Subcutaneous abdominal adipose tissue (tissue), 5 donors: ENCODE results near the gene PPP1CA.
A peak's percentile ranks its signal among the peaks of the same experiment; 100 is the strongest.

Experiments used
- H3K27ac ChIP-seq: one replicate; pipeline ENCODE4 v1.7.0; 2013; ENCODE audit warnings: low read depth, mild to moderate bottlenecking, inconsistent platforms, low read length, moderate library complexity
- H3K27me3 ChIP-seq, 5 donors: one replicate each; pipeline ENCODE4 v1.7.0; 2013; ENCODE audit warnings: low read length in 5 of 5, inconsistent platforms in 1 of 5; ENCODE audit not compliant: control insufficient read depth in 5 of 5, insufficient read depth in 4 of 5
- H3K36me3 ChIP-seq, 5 donors: one replicate each; pipeline ENCODE4 v1.7.0; 2013; ENCODE audit warnings: low read length in 5 of 5; ENCODE audit not compliant: control insufficient read depth in 5 of 5, insufficient read depth in 5 of 5
- H3K4me1 ChIP-seq, 5 donors: one replicate each; pipeline ENCODE4 v1.7.0; 2013; ENCODE audit warnings: low read length in 5 of 5, mild to moderate bottlenecking in 3 of 5, moderate library complexity in 1 of 5; ENCODE audit not compliant: control insufficient read depth in 5 of 5, insufficient read depth in 5 of 5
- H3K4me3 ChIP-seq, 5 donors: one replicate each; pipeline ENCODE4 v1.7.0; 2013; ENCODE audit warnings: low read length in 5 of 5, low read depth in 1 of 5
- H3K9ac ChIP-seq, 5 donors: one replicate each; pipeline ENCODE4 v1.7.0; 2013; ENCODE audit warnings: low read length in 5 of 5, mild to moderate bottlenecking in 4 of 5, moderate library complexity in 3 of 5
- H3K9me3 ChIP-seq, 5 donors: one replicate each; pipeline ENCODE4 v1.7.0; 2013; ENCODE audit warnings: low read length in 5 of 5; ENCODE audit not compliant: control insufficient read depth in 5 of 5
- donor health status: healthy.
- donor health status: healthy.
- donor health status: healthy.
- donor health status: healthy.
- donor health status: healthy.

PPP1CA gene

GRCh38 chr11:67374571-67375281 is 26.9 kb downstream of the PPP1CA start:
- Histone ChIP-seq H3K36me3 (no peaks in the 10 kb centered on the region), H3K9ac (peak overlapping the region in 1 of 5 donors; percentile 16), H3K27me3 (peaks cover 3 to 21% (median 10%) of the 10 kb centered on the region in 5 donors), H3K4me1 (peaks cover 6 to 31% (median 28%) of the 10 kb centered on the region in 5 donors), H3K4me3 (peak overlapping the region in 3 of 5 donors; percentile 55 to 69 (median 61)), H3K27ac (peak overlapping the region; percentile 75), H3K9me3 (no peaks in the 10 kb centered on the region)

GRCh38 chr11:67373648-67374570 is 27.7 kb downstream of the PPP1CA start:
- H3K9ac ChIP-seq: peak overlapping the region; percentile 16 to 70 (median 61)
- H3K27ac ChIP-seq: peak overlapping the region; percentile 75
- no peaks in the 10 kb centered on the region for H3K9me3 ChIP-seq
- peaks cover 0 to 15% (median 10%) of the 10 kb centered on the region in 5 donors for H3K27me3 ChIP-seq
- no peaks in the 10 kb centered on the region for H3K36me3 ChIP-seq
- peak overlapping the region; percentile 55 to 69 (median 59) for H3K4me3 ChIP-seq
- H3K4me1 ChIP-seq: peaks cover 6 to 31% (median 28%) of the 10 kb centered on the region in 5 donors

GRCh38 chr11:67372993-67373647 is 28.5 kb downstream of the PPP1CA start, which contains the start of gene CLCF1:
Gene CLCF1 (minus strand): TSS chr11:67373598. CDS start chr11:67373539, 59 bp downstream.
- H3K27ac ChIP-seq: peak within 1 kb of the TSS; percentile 75
- H3K9ac ChIP-seq: peak within 1 kb of the TSS; percentile 16 to 79 (median 61)
- H3K4me1 ChIP-seq: peaks cover 6 to 34% (median 28%) of the 10 kb centered on the region in 5 donors
- peaks cover 0 to 13% (median 10%) of the 10 kb centered on the region in 5 donors for H3K27me3 ChIP-seq
- peak within 1 kb of the TSS; percentile 55 to 69 (median 59) for H3K4me3 ChIP-seq
- H3K9me3 ChIP-seq: no peaks in the 10 kb centered on the region
- H3K36me3 ChIP-seq: no peaks in the 10 kb centered on the region

- Histone ChIP-seq H3K4me1 (peaks cover 6 to 39% (median 28%) of the 10 kb centered on the region in 5 donors), H3K9ac (peak overlapping the region in 4 of 5 donors; percentile 52 to 79 (median 57)), H3K36me3 (no peaks in the 10 kb centered on the region), H3K27me3 (peaks cover 0 to 12% (median 9%) of the 10 kb centered on the region in 5 donors), H3K4me3 (peak overlapping the region in 4 of 5 donors; percentile 55 to 69 (median 60)), H3K9me3 (no peaks in the 10 kb centered on the region), H3K27ac (peak overlapping the region; percentile 50)
Observed at GRCh38 chr11:67372321-67372992, 29.2 kb downstream of the PPP1CA start.

GRCh38 chr11:67371911-67372320 is 29.7 kb downstream of the PPP1CA start:
- peak overlapping the region in 3 of 5 donors; percentile 17 to 53 (median 52) for H3K9ac ChIP-seq
- no peaks in the 10 kb centered on the region for H3K9me3 ChIP-seq
- H3K27ac ChIP-seq: peak overlapping the region; percentile 50
- peaks cover 6 to 45% (median 32%) of the 10 kb centered on the region in 5 donors for H3K4me1 ChIP-seq
- peak overlapping the region in 4 of 5 donors; percentile 36 to 63 (median 46) for H3K4me3 ChIP-seq
- H3K27me3 ChIP-seq: peaks cover 0 to 7% (median 6%) of the 10 kb centered on the region in 5 donors
- no peaks in the 10 kb centered on the region for H3K36me3 ChIP-seq

- peak overlapping the region in 3 of 5 donors; percentile 42 to 63 (median 51) for H3K4me3 ChIP-seq
- H3K27ac ChIP-seq: peak overlapping the region; percentile 50
Observed at GRCh38 chr11:67371189-67371910, 30.3 kb downstream of the PPP1CA start.

GRCh38 chr11:67370351-67371076 is 31.1 kb downstream of the PPP1CA start:
- Histone ChIP-seq H3K36me3 (no peaks in the 10 kb centered on the region), H3K9ac (no peak overlapping the region), H3K4me3 (no peak overlapping the region), H3K27ac (no peak overlapping the region), H3K27me3 (peaks cover 0 to 7% (median 2%) of the 10 kb centered on the region in 5 donors), H3K9me3 (no peaks in the 10 kb centered on the region), H3K4me1 (peaks cover 13 to 57% (median 41%) of the 10 kb centered on the region in 5 donors)

More at GRCh38 chr11:67371189-67371910, 30.3 kb downstream of the PPP1CA start:
- Histone ChIP-seq H3K27me3 (peaks cover 0 to 7% (median 3%) of the 10 kb centered on the region in 5 donors), H3K9me3 (no peaks in the 10 kb centered on the region), H3K36me3 (no peaks in the 10 kb centered on the region), H3K9ac (peak overlapping the region in 1 of 5 donors; percentile 53), H3K4me1 (peaks cover 9 to 50% (median 38%) of the 10 kb centered on the region in 5 donors)

- no peak overlapping the region for H3K27ac ChIP-seq
- no peak overlapping the region for H3K4me3 ChIP-seq
- peaks cover 0 to 6% (median 4%) of the 10 kb centered on the region in 5 donors for H3K36me3 ChIP-seq
- H3K27me3 ChIP-seq: peaks cover 0 to 10% (median 2%) of the 10 kb centered on the region in 5 donors
- no peaks in the 10 kb centered on the region for H3K9me3 ChIP-seq
- H3K4me1 ChIP-seq: peaks cover 13 to 57% (median 41%) of the 10 kb centered on the region in 5 donors
- no peak overlapping the region for H3K9ac ChIP-seq
Observed at GRCh38 chr11:67369801-67370284, 31.8 kb downstream of the PPP1CA start.
